ENCODE measurements around the gene JUNB.
"Not testable (repeated sequence)": the region's sequence is repeated elsewhere in the genome, so short reads cannot be mapped to it uniquely, and the experiment has no call there.

JUNB gene

GRCh38 chr19:12787458-12787857 lies 3.8 kb upstream of the JUNB start:
- no peak for DNase-seq
- intact Hi-C loops (cut with DNase I) = no loop called here

- no peak for DNase-seq
- intact Hi-C loops (cut with DNase I) = no loop called here
Measured at GRCh38 chr19:12788042-12788681, 3.1 kb upstream of the JUNB start.

- intact Hi-C loops (cut with DNase I) = no loop called here
- peak in 8 of 10 donors; percentile 36 to 95 (median 64) for DNase-seq
Measured at GRCh38 chr19:12788682-12789097, 2.6 kb upstream of the JUNB start.

- DNase-seq = no peak
- intact Hi-C loops (cut with DNase I) = no loop called here
Measured at GRCh38 chr19:12789098-12789903, 2.0 kb upstream of the JUNB start.

GRCh38 chr19:12789904-12790619 lies 1.2 kb upstream of the JUNB start:
- peak; percentile 92 to 100 (median 97) for DNase-seq
- intact Hi-C loops (cut with DNase I) = loop anchor here (2.0 kb wide), 1 partner anchor 55 kb away; the partner anchor contains the start of gene TRIR

- no peak for DNase-seq
- intact Hi-C loops (cut with DNase I) = loop anchor here (2.0 kb wide), 1 partner anchor 56 kb away; the partner anchor contains the start of gene TRIR
Measured at GRCh38 chr19:12790628-12791344, 500 bp upstream of the JUNB start.

GRCh38 chr19:12792051-12792852 lies 966 bp downstream of the JUNB start:
- peak; percentile 45 to 95 (median 64) for DNase-seq

GRCh38 chr19:12792853-12793289 lies 1.6 kb downstream of the JUNB start:
- intact Hi-C loops (cut with DNase I) = no loop called here
- DNase-seq = no peak

More at GRCh38 chr19:12792051-12792852, 966 bp downstream of the JUNB start:
- intact Hi-C loops (cut with DNase I) = no loop called here

GRCh38 chr19:12793290-12794195 lies 2.3 kb downstream of the JUNB start:
- intact Hi-C loops (cut with DNase I) = no loop called here
- peak; percentile 81 to 99 (median 90) for DNase-seq

GRCh38 chr19:12794196-12794941 lies 3.1 kb downstream of the JUNB start:
- intact Hi-C loops (cut with DNase I) = no loop called here
- DNase-seq = no peak

- no peak for DNase-seq
- intact Hi-C loops (cut with DNase I) = no loop called here
Measured at GRCh38 chr19:12794971-12795381, 3.7 kb downstream of the JUNB start.

- intact Hi-C loops (cut with DNase I) = loop anchor here (1.0 kb wide), 1 partner anchor 19 kb away; no protein-coding TSS in a partner anchor
Measured at GRCh38 chr19:12796146-12797071, 5.1 kb downstream of the JUNB start.

GRCh38 chr19:12797141-12797587 lies 5.9 kb downstream of the JUNB start:
- peak in 1 of 10 donors; percentile 41 for DNase-seq
- intact Hi-C loops (cut with DNase I) = no loop called here

More at GRCh38 chr19:12796146-12797071, 5.1 kb downstream of the JUNB start:
- peak; percentile 51 to 96 (median 79) for DNase-seq

GRCh38 chr19:12797607-12798006 lies 6.3 kb downstream of the JUNB start:
- DNase-seq = not testable (repeated sequence)

GRCh38 chr19:12799742-12800465 lies 8.6 kb downstream of the JUNB start:
- intact Hi-C loops (cut with DNase I) = loop anchor here (5.0 kb wide), 1 partner anchor 38 kb away; no protein-coding TSS in a partner anchor

More at GRCh38 chr19:12797607-12798006, 6.3 kb downstream of the JUNB start:
- intact Hi-C loops (cut with DNase I) = not testable (repeated sequence)

GRCh38 chr19:12800466-12800770 lies 9.1 kb downstream of the JUNB start:
- intact Hi-C loops (cut with DNase I) = loop anchor here (5.0 kb wide), 1 partner anchor 38 kb away; no protein-coding TSS in a partner anchor
- no peak for DNase-seq

More at GRCh38 chr19:12799742-12800465, 8.6 kb downstream of the JUNB start:
- no peak for DNase-seq
